ENCODE data around the gene CACNA1H. TPM values are rescaled to one million over a fixed set of nuclear protein-coding genes. Genes with fewer than 3 reads are reported as not detected.

CACNA1H gene
- total and polyA plus RNA-seq, 2 experiments from 2014 or later: 9.1 TPM

GRCh38 chr16:1129106-1129960 is 23.6 kb upstream of the CACNA1H start:
- Histone ChIP-seq H3K27ac (no peak overlapping the region), H4K20me1 (ENCODE audit: insufficient read depth, poor library complexity, severe bottlenecking) (no peaks in the 10 kb centered on the region), H3K9me3 (ENCODE audit: low read depth) (no peaks in the 10 kb centered on the region), H3K79me2 (no peaks in the 10 kb centered on the region), H3K4me2 (no peak overlapping the region), H3K9me2 (replicated peaks; ENCODE audit: insufficient read depth) (no peaks in the 10 kb centered on the region), H3K4me1 (ENCODE audit: insufficient read depth) (no peaks in the 10 kb centered on the region), H2AFZ (no peak overlapping the region), H3K27me3 (no peaks in the 10 kb centered on the region), H3K36me3 (replicated peaks; ENCODE audit: insufficient read depth, low read depth) (no peaks in the 10 kb centered on the region), H3K4me3 (no peak overlapping the region)
- DNase-seq (ENCODE audit: low spot score): no peak
- TF ChIP-seq CTCF (IDR thresholded peaks at IDR 0.05; ENCODE audit: poor library complexity) (no peak), EZH2 (IDR thresholded peaks at IDR 0.05; ENCODE audit: borderline replicate concordance) (no peak), EZH2phosphoT487 (IDR thresholded peaks at IDR 0.05; ENCODE audit: low read depth, severe bottlenecking, unreplicated experiment) (no peak)
- 93% methylated on average over 35 of the region's 48 CpGs for WGBS (ENCODE audit: low lambda C conversion rate, missing lambda C conversion rate)

- H3K9me3 ChIP-seq (ENCODE audit: low read depth): no peaks in the 10 kb centered on the region
- H3K4me2 ChIP-seq: no peak overlapping the region
- no peaks in the 10 kb centered on the region for H3K9me2 ChIP-seq (replicated peaks; ENCODE audit: insufficient read depth)
- no peaks in the 10 kb centered on the region for H3K27me3 ChIP-seq
- 92% methylated on average over 7 of the region's 8 CpGs for WGBS (ENCODE audit: low lambda C conversion rate, missing lambda C conversion rate)
- no peaks in the 10 kb centered on the region for H4K20me1 ChIP-seq (ENCODE audit: insufficient read depth, poor library complexity, severe bottlenecking)
- no peak for TF ChIP-seq CTCF (IDR thresholded peaks at IDR 0.05; ENCODE audit: poor library complexity)
- TF ChIP-seq EZH2 (IDR thresholded peaks at IDR 0.05; ENCODE audit: borderline replicate concordance): no peak
- no peak for TF ChIP-seq EZH2phosphoT487 (IDR thresholded peaks at IDR 0.05; ENCODE audit: low read depth, severe bottlenecking, unreplicated experiment)
- no peak for DNase-seq (ENCODE audit: low spot score)
- H3K4me3 ChIP-seq: no peak overlapping the region
- H3K4me1 ChIP-seq (ENCODE audit: insufficient read depth): no peaks in the 10 kb centered on the region
- H3K36me3 ChIP-seq (replicated peaks; ENCODE audit: insufficient read depth, low read depth): no peaks in the 10 kb centered on the region
- no peak overlapping the region for H2AFZ ChIP-seq
- H3K27ac ChIP-seq: no peak overlapping the region
- H3K79me2 ChIP-seq: no peaks in the 10 kb centered on the region
Observed at GRCh38 chr16:1130382-1130781, 22.5 kb upstream of the CACNA1H start.

- WGBS (ENCODE audit: low lambda C conversion rate, missing lambda C conversion rate): 97% methylated on average over 25 of the region's 35 CpGs
- H3K9me3 ChIP-seq (ENCODE audit: low read depth): no peaks in the 10 kb centered on the region
Observed at GRCh38 chr16:1131378-1131994, 21.4 kb upstream of the CACNA1H start.

More at GRCh38 chr16:1131378-1131994, 21.4 kb upstream of the CACNA1H start:
- Histone ChIP-seq H3K4me2 (no peak overlapping the region), H4K20me1 (ENCODE audit: insufficient read depth, poor library complexity, severe bottlenecking) (no peaks in the 10 kb centered on the region), H3K27ac (no peak overlapping the region), H3K79me2 (no peaks in the 10 kb centered on the region), H3K4me3 (no peak overlapping the region), H3K9me2 (replicated peaks; ENCODE audit: insufficient read depth) (no peaks in the 10 kb centered on the region), H3K27me3 (no peaks in the 10 kb centered on the region), H3K4me1 (ENCODE audit: insufficient read depth) (no peaks in the 10 kb centered on the region), H2AFZ (no peak overlapping the region), H3K36me3 (replicated peaks; ENCODE audit: insufficient read depth, low read depth) (no peaks in the 10 kb centered on the region)
- DNase-seq (ENCODE audit: low spot score): no peak
- TF ChIP-seq EZH2phosphoT487 (IDR thresholded peaks at IDR 0.05; ENCODE audit: low read depth, severe bottlenecking, unreplicated experiment): no peak
- no peak for TF ChIP-seq CTCF (IDR thresholded peaks at IDR 0.05; ENCODE audit: poor library complexity)
- no peak for TF ChIP-seq EZH2 (IDR thresholded peaks at IDR 0.05; ENCODE audit: borderline replicate concordance)
